GM12892 (cell line): ENCODE measurements around the gene ANKRD10.
A peak's percentile ranks its signal among the peaks of the same experiment; 100 is the strongest.
"Not testable (repeated sequence)": the region's sequence is repeated elsewhere in the genome, so short reads cannot be mapped to it uniquely, and the experiment has no call there.

Experiments used
- DNase-seq: peaks from one replicate; pipeline ENCODE4 v3.0.0; 2011; ENCODE audit not compliant: insufficient read length
- FAIRE-seq: peaks from 2 replicates; lab custom pipeline; 2011; peaks lifted over from hg19 to GRCh38; lab: Jason Lieb, UNC
- POLR2A ChIP-seq: IDR thresholded peaks from 2 replicates; pipeline ENCODE4 v1.6.1; 2011; ENCODE audit warnings: low read depth, low read length, control low read depth
- POLR2AphosphoS5 ChIP-seq: IDR thresholded peaks from 2 replicates; pipeline ENCODE4 v1.6.1; 2011; ENCODE audit warnings: low read depth, low read length, control low read depth
- TAF1 ChIP-seq: IDR thresholded peaks from 2 replicates; pipeline ENCODE4 v1.6.1; 2011; ENCODE audit warnings: low read depth, mild to moderate bottlenecking, control low read depth, low read length, borderline replicate concordance

ANKRD10 gene

GRCh38 chr13:110953833-110954532, 39.1 kb upstream of the ANKRD10 start:
- DNase-seq (no peak), FAIRE-seq (no peak)
- TF ChIP-seq POLR2AphosphoS5: no peak
- TF ChIP-seq TAF1: no peak
- no peak for TF ChIP-seq POLR2A

- TF ChIP-seq TAF1 (no peak), POLR2A (no peak), POLR2AphosphoS5 (no peak)
- FAIRE-seq (no peak), DNase-seq (no peak)
These were observed 38.5 kb upstream of the ANKRD10 start for GRCh38 chr13:110953416-110953815.

- peak; percentile 48 for FAIRE-seq
- DNase-seq: not testable (repeated sequence)
These were observed 37.3 kb upstream of the ANKRD10 start for GRCh38 chr13:110952135-110952534.

- FAIRE-seq: no peak
- no peak for TF ChIP-seq POLR2AphosphoS5
- TF ChIP-seq POLR2A: no peak
- TF ChIP-seq TAF1: no peak
- DNase-seq: no peak
These were observed 36.1 kb upstream of the ANKRD10 start for GRCh38 chr13:110950819-110951570.

- FAIRE-seq (no peak), DNase-seq (no peak)
- TF ChIP-seq TAF1 (no peak), POLR2A (no peak), POLR2AphosphoS5 (no peak)
These were observed 35.5 kb upstream of the ANKRD10 start for GRCh38 chr13:110950356-110950755.

- no peak for TF ChIP-seq POLR2AphosphoS5
- no peak for TF ChIP-seq POLR2A
- no peak for TF ChIP-seq TAF1
- DNase-seq (no peak), FAIRE-seq (no peak)
These were observed 34.8 kb upstream of the ANKRD10 start for GRCh38 chr13:110949628-110950027.

- DNase-seq (no peak), FAIRE-seq (no peak)
- TF ChIP-seq POLR2A (no peak), POLR2AphosphoS5 (no peak), TAF1 (no peak)
These were observed 34.2 kb upstream of the ANKRD10 start for GRCh38 chr13:110949116-110949515.

- not testable (repeated sequence) for DNase-seq, FAIRE-seq
These were observed 32.5 kb upstream of the ANKRD10 start for GRCh38 chr13:110947338-110947737.

- DNase-seq: no peak
- TF ChIP-seq POLR2AphosphoS5 (no peak), POLR2A (no peak), TAF1 (no peak)
- no peak for FAIRE-seq
These were observed 31.2 kb upstream of the ANKRD10 start for GRCh38 chr13:110945928-110946570.

- peak; percentile 17 for FAIRE-seq
- no peak for DNase-seq
- TF ChIP-seq TAF1 (no peak), POLR2A (no peak), POLR2AphosphoS5 (no peak)
These were observed 30.4 kb upstream of the ANKRD10 start for GRCh38 chr13:110944968-110945927.
